Skeletal muscle satellite cell (primary cell): ENCODE measurements around the gene TOR1B. TPM values are rescaled to one million over a fixed set of nuclear protein-coding genes. Genes with fewer than 3 reads are reported as not detected.
A peak's percentile ranks its signal among the peaks of the same experiment; 100 is the strongest.
"Not testable (repeated sequence)": the region's sequence is repeated elsewhere in the genome, so short reads cannot be mapped to it uniquely, and the experiment has no call there.

ENCODE experiments used
- H3K27me3 ChIP-seq: 2 replicates; pipeline ENCODE4 v1.7.0; 2013; ENCODE audit warnings: low read length; ENCODE audit not compliant: control insufficient read depth, insufficient read depth
- H3K36me3 ChIP-seq: 2 replicates; pipeline ENCODE4 v1.7.0; 2013; ENCODE audit warnings: mild to moderate bottlenecking, control low read depth, low read length; ENCODE audit not compliant: insufficient read depth
- H3K4me1 ChIP-seq: 2 replicates; pipeline ENCODE4 v1.7.0; 2013; ENCODE audit warnings: low read length; ENCODE audit not compliant: control insufficient read depth, insufficient read depth
- H3K4me2 ChIP-seq: 2 replicates; pipeline ENCODE4 v1.7.0; 2013; ENCODE audit warnings: mild to moderate bottlenecking, low read length
- H3K4me3 ChIP-seq: 2 replicates; pipeline ENCODE4 v1.7.0; 2013; ENCODE audit warnings: low read length
- H3K9ac ChIP-seq: 2 replicates; pipeline ENCODE4 v1.7.0; 2013; ENCODE audit warnings: mild to moderate bottlenecking, low read depth, low read length, moderate library complexity
- H3K9me3 ChIP-seq: replicated peaks from 2 replicates; pipeline ENCODE4 v1.7.0; 2013; ENCODE audit warnings: mild to moderate bottlenecking, control low read depth, low read length
- total RNA-seq: library from RNA; depleted of rRNA; stranded (reverse); fragments of >200 nt; gene quantifications from 2 replicates; pipeline ENCODE4 v1.2.3, GENCODE V29; 2012; rRNA removed

TOR1B gene
- total RNA-seq, result 15.9 and 18.5 TPM in 2 replicates

GRCh38 chr9:129802833-129803675 lies at the start of gene TOR1B:
TOR1B (plus strand) TSS chr9:129803184; CDS start chr9:129803213, 29 bp downstream.
- no peaks in the 10 kb centered on the region for H3K9me3 ChIP-seq
- peaks cover 6% of the 10 kb centered on the region for H3K36me3 ChIP-seq
- H3K4me1 ChIP-seq, result peaks cover 8% of the 10 kb centered on the region
- peak within 1 kb of the TSS; percentile 98 for H3K4me3 ChIP-seq
- H3K4me2 ChIP-seq, result peak within 1 kb of the TSS; percentile 98
- H3K27me3 ChIP-seq, result no peaks in the 10 kb centered on the region
- H3K9ac ChIP-seq, result peak within 1 kb of the TSS; percentile 79

- no peaks in the 10 kb centered on the region for H3K36me3 ChIP-seq
- H3K4me2 ChIP-seq, result no peak overlapping the region
- H3K4me1 ChIP-seq, result peaks cover 23% of the 10 kb centered on the region
- H3K4me3 ChIP-seq, result no peak overlapping the region
- H3K27me3 ChIP-seq, result peaks cover 42% of the 10 kb centered on the region
- no peaks in the 10 kb centered on the region for H3K9me3 ChIP-seq
- H3K9ac ChIP-seq, result no peak overlapping the region
Observed at GRCh38 chr9:129755151-129755550, 47.8 kb upstream of the TOR1B start.

GRCh38 chr9:129756191-129756590 lies 46.8 kb upstream of the TOR1B start:
- no peak overlapping the region for H3K4me2 ChIP-seq
- no peak overlapping the region for H3K4me3 ChIP-seq
- no peaks in the 10 kb centered on the region for H3K36me3 ChIP-seq
- H3K9ac ChIP-seq, result no peak overlapping the region
- peaks cover 18% of the 10 kb centered on the region for H3K4me1 ChIP-seq
- H3K9me3 ChIP-seq, result no peaks in the 10 kb centered on the region
- peaks cover 36% of the 10 kb centered on the region for H3K27me3 ChIP-seq

- Histone ChIP-seq H3K9ac (no peak overlapping the region), H3K4me2 (no peak overlapping the region), H3K36me3 (no peaks in the 10 kb centered on the region), H3K27me3 (peaks cover 31% of the 10 kb centered on the region), H3K4me3 (no peak overlapping the region), H3K4me1 (peaks cover 23% of the 10 kb centered on the region), H3K9me3 (no peaks in the 10 kb centered on the region)
Observed at GRCh38 chr9:129757045-129757444, 45.9 kb upstream of the TOR1B start.

GRCh38 chr9:129759319-129759718 lies 43.7 kb upstream of the TOR1B start:
- Histone ChIP-seq H3K9ac (no peak overlapping the region), H3K36me3 (no peaks in the 10 kb centered on the region), H3K4me2 (no peak overlapping the region), H3K9me3 (no peaks in the 10 kb centered on the region), H3K27me3 (peaks cover 15% of the 10 kb centered on the region), H3K4me1 (peaks cover 27% of the 10 kb centered on the region), H3K4me3 (no peak overlapping the region)

GRCh38 chr9:129759804-129760502 lies 43.0 kb upstream of the TOR1B start:
- no peaks in the 10 kb centered on the region for H3K9me3 ChIP-seq
- H3K4me2 ChIP-seq, result no peak overlapping the region
- no peak overlapping the region for H3K4me3 ChIP-seq
- H3K27me3 ChIP-seq, result peaks cover 12% of the 10 kb centered on the region
- peaks cover 27% of the 10 kb centered on the region for H3K4me1 ChIP-seq
- no peaks in the 10 kb centered on the region for H3K36me3 ChIP-seq
- no peak overlapping the region for H3K9ac ChIP-seq

GRCh38 chr9:129760784-129761183 lies 42.2 kb upstream of the TOR1B start:
- peaks cover 27% of the 10 kb centered on the region for H3K4me1 ChIP-seq

GRCh38 chr9:129761293-129761900 lies 41.6 kb upstream of the TOR1B start:
- no peak overlapping the region for H3K9ac ChIP-seq
- no peaks in the 10 kb centered on the region for H3K9me3 ChIP-seq
- no peaks in the 10 kb centered on the region for H3K27me3 ChIP-seq
- H3K4me1 ChIP-seq, result peaks cover 27% of the 10 kb centered on the region
- peak overlapping the region; percentile 13 for H3K4me2 ChIP-seq
- H3K36me3 ChIP-seq, result no peaks in the 10 kb centered on the region
- H3K4me3 ChIP-seq, result no peak overlapping the region

More at GRCh38 chr9:129760784-129761183, 42.2 kb upstream of the TOR1B start:
- not testable (repeated sequence) for H3K4me2 ChIP-seq, H3K27me3 ChIP-seq, H3K9me3 ChIP-seq, H3K9ac ChIP-seq, H3K36me3 ChIP-seq, H3K4me3 ChIP-seq

- no peaks in the 10 kb centered on the region for H3K36me3 ChIP-seq
- H3K9ac ChIP-seq, result no peak overlapping the region
- H3K4me3 ChIP-seq, result no peak overlapping the region
- peak overlapping the region; percentile 15 for H3K4me2 ChIP-seq
- H3K4me1 ChIP-seq, result peaks cover 27% of the 10 kb centered on the region
- no peaks in the 10 kb centered on the region for H3K9me3 ChIP-seq
- H3K27me3 ChIP-seq, result peaks cover 2% of the 10 kb centered on the region
Observed at GRCh38 chr9:129761901-129762369, 41.0 kb upstream of the TOR1B start.

- H3K36me3 ChIP-seq, H3K4me3 ChIP-seq, H3K27me3 ChIP-seq, H3K9me3 ChIP-seq: not testable (repeated sequence)
- Histone ChIP-seq H3K4me2 (peak overlapping the region; percentile 27), H3K9ac (peak overlapping the region; percentile 20), H3K4me1 (peaks cover 27% of the 10 kb centered on the region)
Observed at GRCh38 chr9:129762370-129762984, 40.5 kb upstream of the TOR1B start.
